T47D (cell line): ENCODE data around the gene ENSA.

Source experiments
- DNase-seq, 2 experiments: peaks; one replicate each; pipeline versions ENCODE4 v3.0.0 to v3.0.0-alpha.2; 2011 to 2012; ENCODE audit warnings: low read depth in 1 of 2, low spot score in 1 of 2
- JUND ChIP-seq: IDR thresholded peaks from 2 replicates; pipeline ENCODE4 v1.6.1; 2012; ENCODE audit warnings: low read depth
- in situ Hi-C: cut with HindIII; loops from 2 replicates; pipeline ENCODE4 v1.10.0; 2016; ENCODE audit warnings: low sequenced_read_pairs, low pct_unique_long_range_greater_than_20kb

The ENSA gene

DNA sequence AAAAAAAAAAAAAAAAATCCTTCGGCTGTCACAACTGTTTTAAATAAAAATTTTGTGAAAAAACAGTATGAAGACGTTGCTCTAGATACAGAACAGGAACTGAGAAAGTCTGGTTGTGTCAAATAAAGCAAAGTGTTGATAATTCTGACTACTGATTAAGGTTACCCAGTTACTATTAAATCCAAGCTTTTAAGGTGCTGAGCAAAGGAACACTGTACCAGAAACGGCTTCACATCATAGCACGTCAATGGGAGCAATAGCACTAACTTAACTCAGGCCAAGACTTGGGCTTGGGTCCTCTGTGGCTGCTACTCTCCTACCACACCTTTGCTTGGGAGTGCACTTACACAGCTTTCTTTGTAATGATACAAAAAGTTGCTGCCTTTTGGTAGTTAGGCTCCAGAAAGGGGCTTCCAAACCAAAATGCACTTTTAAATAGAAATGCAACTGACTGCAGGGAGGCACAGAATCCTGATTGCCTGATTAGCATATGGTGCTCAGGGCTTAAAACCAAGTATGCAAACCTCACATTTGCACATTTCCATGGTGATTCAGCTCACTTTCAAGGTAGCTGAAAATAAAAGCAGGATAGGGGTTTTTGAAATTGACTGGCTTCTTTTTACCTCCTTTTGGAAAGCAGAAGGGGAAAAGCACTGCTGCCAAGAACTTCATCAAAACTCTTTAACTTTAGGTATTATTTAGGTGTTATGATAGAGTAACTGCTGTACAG lies 56.3 kb downstream of the ENSA start:
- no peak for TF ChIP-seq JUND
- in situ Hi-C loops: no loop called here
- DNase-seq: no peak
